SK-N-SH (cell line): ENCODE measurements around the gene KRTAP12-1. TPM values are rescaled to one million over a fixed set of nuclear protein-coding genes. Genes with fewer than 3 reads are reported as not detected.

Experiments
- CTCF ChIA-PET: fragments of 300-600, 350-600 bp; formaldehyde crosslinking; extraction: SDS; loops from one replicate; lab custom pipeline; 2021; lab: Yijun Ruan, JAX
- POLR2A ChIA-PET: fragments of 350-600 bp; sonication (Branson Sonifier 250); formaldehyde crosslinking; extraction: SDS; loops from one replicate; lab custom pipeline; 2020; ENCODE audit warnings: antibody characterized with exemption, inconsistent platforms; lab: Yijun Ruan, JAX
- DNase-seq: peaks from one replicate; pipeline ENCODE4 v3.0.0; 2012
- H2AFZ ChIP-seq: fragments of 200-600 bp; sonication (generic); 2 replicates; pipeline ENCODE4 v1.8.1; 2016; ENCODE audit warnings: antibody characterized with exemption, mild to moderate bottlenecking, low read depth
- H3F3A ChIP-seq: fragments of 200-600 bp; sonication (generic); replicated peaks from 2 replicates; pipeline ENCODE3; 2016; ENCODE audit warnings: antibody characterized with exemption, mild to moderate bottlenecking; ENCODE audit not compliant: insufficient read depth
- H3K27ac ChIP-seq, 2 experiments: fragments of 200-500 bp in 1 of 2; fragments of 200-600 bp in 1 of 2; sonication (Bioruptor generic) in 1 of 2; sonication (generic), shearing (Covaris generic) in 1 of 2; 2 replicates each; pipeline versions ENCODE4 v1.5.1 to v1.6.1; 2014 to 2016; ENCODE audit warnings: low read depth in 2 of 2, inconsistent platforms in 1 of 2, low read length in 1 of 2, mild to moderate bottlenecking in 1 of 2, mixed read lengths in 1 of 2
- H3K27me3 ChIP-seq: fragments of 200-600 bp; sonication (generic), shearing (Covaris generic); 2 replicates; pipeline ENCODE4 v1.6.1; 2016; ENCODE audit warnings: mixed run types; ENCODE audit not compliant: insufficient read depth
- H3K36me3 ChIP-seq, 2 experiments: fragments of 200-500 bp in 1 of 2; fragments of 200-600 bp in 1 of 2; sonication (Bioruptor generic) in 1 of 2; sonication (generic) in 1 of 2; replicated peaks in 1 of 2; 2 replicates each; pipeline versions ENCODE3 to v1.5.1; 2014 to 2016; ENCODE audit warnings: low read length in 1 of 2, mild to moderate bottlenecking in 1 of 2; ENCODE audit not compliant: insufficient read depth in 2 of 2, control insufficient read depth in 1 of 2
- H3K4me1 ChIP-seq, 2 experiments: fragments of 200-500 bp in 1 of 2; fragments of 200-600 bp in 1 of 2; sonication (Bioruptor generic) in 1 of 2; sonication (generic), shearing (Covaris generic) in 1 of 2; 2 replicates each; pipeline versions ENCODE4 v1.5.1 to v1.6.1; 2014 to 2016; ENCODE audit warnings: low read depth in 1 of 2, low read length in 1 of 2, mixed run types in 1 of 2; ENCODE audit not compliant: insufficient read depth in 2 of 2, control insufficient read depth in 1 of 2
- H3K4me2 ChIP-seq: fragments of 200-600 bp; sonication (generic), shearing (Covaris generic); 2 replicates; pipeline ENCODE4 v1.6.1; 2017; ENCODE audit warnings: mixed run types
- H3K4me3 ChIP-seq, 2 experiments: fragments of 200-500 bp in 1 of 2; fragments of 200-600 bp in 1 of 2; sonication (Bioruptor generic) in 1 of 2; sonication (generic), shearing (Covaris generic) in 1 of 2; 2 replicates each; pipeline versions ENCODE4 v1.5.1 to v1.8.1; 2014 to 2016; ENCODE audit warnings: low read depth in 2 of 2, inconsistent platforms in 1 of 2, low read length in 1 of 2, mild to moderate bottlenecking in 1 of 2, mixed read lengths in 1 of 2, moderate library complexity in 1 of 2
- H3K79me2 ChIP-seq: fragments of 200-600 bp; sonication (generic); 2 replicates; pipeline ENCODE4 v1.8.1; 2017; ENCODE audit warnings: mild to moderate bottlenecking; ENCODE audit not compliant: insufficient read depth
- H3K9ac ChIP-seq: fragments of 200-600 bp; sonication (generic); 2 replicates; pipeline ENCODE4 v1.6.1; 2017; ENCODE audit warnings: mixed run types
- H3K9me2 ChIP-seq: fragments of 200-600 bp; sonication (generic); 2 replicates; pipeline ENCODE4 v1.6.1; 2017; ENCODE audit warnings: mixed run types
- H3K9me3 ChIP-seq: fragments of 200-600 bp; sonication (generic); 2 replicates; pipeline ENCODE4 v1.6.1; 2017; ENCODE audit warnings: mixed run types, mild to moderate bottlenecking, moderate library complexity
- H4K20me1 ChIP-seq: fragments of 200-600 bp; sonication (generic); 2 replicates; pipeline ENCODE4 v1.6.1; 2017; ENCODE audit warnings: mild to moderate bottlenecking, mixed run types; ENCODE audit not compliant: insufficient read depth
- CHD2 ChIP-seq: fragments of 150-350 bp; IDR thresholded peaks from 2 replicates; pipeline ENCODE4 v1.6.1; 2018; ENCODE audit warnings: low read length; ENCODE audit not compliant: partially characterized antibody
- EP300 ChIP-seq, 2 experiments: IDR thresholded peaks; 2 replicates each; pipeline versions ENCODE4 v1.4.0 to v1.6.1; 2012; ENCODE audit warnings: borderline replicate concordance in 1 of 2, low read depth in 1 of 2, low read length in 1 of 2
- EZH2phosphoT487 ChIP-seq: fragments of 200-600 bp; sonication (generic); IDR thresholded peaks from 2 replicates; pipeline ENCODE4 v1.6.1; 2017; ENCODE audit warnings: low read depth, mixed run types, mild to moderate bottlenecking, antibody characterized with exemption, moderate library complexity, borderline replicate concordance
- FOSL2 ChIP-seq: IDR thresholded peaks from 2 replicates; pipeline ENCODE4 v1.4.0; 2012; ENCODE audit warnings: low read depth, mild to moderate bottlenecking, moderate library complexity, borderline replicate concordance
- FOXJ3 ChIP-seq: sonication (generic); formaldehyde crosslinking; IDR thresholded peaks from 2 replicates; pipeline ENCODE4 v1.5.1; 2020; ENCODE audit warnings: mild to moderate bottlenecking, missing genetic modification reagents
- MXI1 ChIP-seq: IDR thresholded peaks from 2 replicates; pipeline ENCODE4 v1.6.1; 2012; ENCODE audit warnings: mild to moderate bottlenecking, low read depth, low read length, improper control_type of control experiment
- NRF1 ChIP-seq: IDR thresholded peaks from 2 replicates; pipeline ENCODE4 v1.6.1; 2012; ENCODE audit warnings: low read depth, mild to moderate bottlenecking, low read length
- RAD21 ChIP-seq: IDR thresholded peaks from 2 replicates; pipeline ENCODE4 v1.6.1; 2012; ENCODE audit warnings: mild to moderate bottlenecking, low read length
- SIN3A ChIP-seq: IDR thresholded peaks from 2 replicates; pipeline ENCODE4 v1.6.1; 2012; ENCODE audit warnings: low read depth, mild to moderate bottlenecking, low read length, moderate library complexity, borderline replicate concordance
- TAF1 ChIP-seq: IDR thresholded peaks from 2 replicates; pipeline ENCODE4 v1.6.1; 2012; ENCODE audit warnings: low read depth, mild to moderate bottlenecking, low read length, moderate library complexity, borderline replicate concordance
- USF1 ChIP-seq: IDR thresholded peaks from 2 replicates; pipeline ENCODE4 v1.4.0; 2012; ENCODE audit warnings: low read depth, borderline replicate concordance
- USF2 ChIP-seq: fragments of 150-350 bp; IDR thresholded peaks from 2 replicates; pipeline ENCODE4 v1.6.1; 2017; ENCODE audit warnings: antibody characterized with exemption, low read length, low read depth, borderline replicate concordance
- YY1 ChIP-seq: IDR thresholded peaks from 2 replicates; pipeline ENCODE4 v1.4.0; 2012; ENCODE audit warnings: low read depth, mild to moderate bottlenecking
- ZBTB33 ChIP-seq: IDR thresholded peaks from 2 replicates; pipeline ENCODE4 v1.4.0; 2012; ENCODE audit warnings: low read depth, borderline replicate concordance
- WGBS: methylation state at CpG from one replicate; pipeline ENCODE4 v1.1.6; 2017; ENCODE audit warnings: low lambda C conversion rate; 5-methylcytosine and 5-hydroxymethylcytosine counted together
- polyA plus RNA-seq, 3 experiments: library from polyadenylated mRNA; depleted of rRNA; stranded (reverse); fragments of >200 nt; gene quantifications; 2 replicates each; pipeline ENCODE4 v1.2.3, GENCODE V29; 2012

The KRTAP12-1 gene
- polyA plus RNA-seq, 1 of the 3 experiments (the other 2 are of a cell fraction): not detected

- 3% methylated on average over 2 of the region's 2 CpGs for WGBS
- peaks cover 39% of the 10 kb centered on the region for H3K27me3 ChIP-seq
- ChIA-PET CTCF (no interaction called here), POLR2A (no interaction called here)
- H2AFZ ChIP-seq: no peak overlapping the region
- H3K9ac ChIP-seq: no peak overlapping the region
- 0 out of 2 replicates have a peak, but pooled peaks cover 5% of the 10 kb centered on the region for H3K9me3 ChIP-seq
- H4K20me1 ChIP-seq: no peaks in the 10 kb centered on the region
- H3K9me2 ChIP-seq: no peaks in the 10 kb centered on the region
- H3K27ac ChIP-seq: no peak overlapping the region
- DNase-seq: no peak
- no peaks in the 10 kb centered on the region for H3K79me2 ChIP-seq
- H3K36me3 ChIP-seq: no peaks in the 10 kb centered on the region
- no peaks in the 10 kb centered on the region for H3K4me1 ChIP-seq
- no peaks in the 10 kb centered on the region for H3F3A ChIP-seq
- TF ChIP-seq TAF1 (no peak), CHD2 (no peak), NRF1 (no peak), USF2 (no peak), USF1 (no peak), EZH2phosphoT487 (no peak), RAD21 (no peak), FOXJ3 (CRISPR knock-in tag) (no peak), FOSL2 (no peak), MXI1 (no peak), YY1 (no peak), SIN3A (no peak)
- no peak overlapping the region for H3K4me2 ChIP-seq
- H3K4me3 ChIP-seq: no peak overlapping the region
These were observed 37.1 kb downstream of the KRTAP12-1 start for GRCh38 chr21:44644878-44645277.

- no peak for DNase-seq
- Histone ChIP-seq H3K79me2 (no peaks in the 10 kb centered on the region), H3K4me3 (no peak overlapping the region), H2AFZ (no peak overlapping the region), H3K9me3 (0 out of 2 replicates have a peak, but pooled peaks cover 5% of the 10 kb centered on the region), H3K27ac (no peak overlapping the region), H4K20me1 (no peaks in the 10 kb centered on the region), H3K36me3 (no peaks in the 10 kb centered on the region), H3K9me2 (no peaks in the 10 kb centered on the region), H3K4me1 (no peaks in the 10 kb centered on the region), H3K27me3 (peaks cover 30% of the 10 kb centered on the region), H3F3A (no peaks in the 10 kb centered on the region), H3K4me2 (no peak overlapping the region), H3K9ac (no peak overlapping the region)
- TF ChIP-seq EP300 (IDR thresholded peaks at IDR 0.05; ENCODE audit: borderline replicate concordance in 1 of 2, low read depth in 1 of 2, low read length in 1 of 2): no peak
- no peak for TF ChIP-seq MXI1
- no peak for TF ChIP-seq ZBTB33
- no peak for TF ChIP-seq NRF1
- TF ChIP-seq USF1: no peak
- ChIA-PET POLR2A (no interaction called here), CTCF (no interaction called here)
- 21% methylated on average over 14 of the region's 14 CpGs for WGBS
These were observed 38.1 kb downstream of the KRTAP12-1 start for GRCh38 chr21:44643741-44644310.
